Measurements from ENCODE around the gene SKIC3. TPM values are rescaled to one million over a fixed set of nuclear protein-coding genes. Genes with fewer than 3 reads are reported as not detected.

The SKIC3 gene
- total and polyA plus RNA-seq, 4 donors = 13.4 to 53.8 (median 29.0) TPM

DNA sequence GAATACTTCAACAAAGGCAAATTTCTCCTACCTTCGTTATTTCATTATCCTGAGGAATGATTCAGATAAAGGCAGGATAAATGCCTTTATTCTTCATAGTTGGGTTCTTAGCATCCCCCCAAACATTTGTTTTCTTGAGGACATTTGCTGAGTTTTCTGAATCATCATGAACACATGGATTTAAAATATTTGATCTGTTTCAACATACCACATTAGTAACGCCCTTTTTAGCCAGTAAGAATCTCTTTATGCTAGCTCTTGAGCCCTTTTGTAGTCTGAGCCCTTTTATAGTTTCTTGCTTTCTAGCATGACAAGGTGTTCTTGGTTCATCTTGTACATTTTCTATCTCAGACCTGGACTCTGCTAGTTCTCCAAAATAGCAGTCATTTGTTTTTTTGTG lies 27.9 kb downstream of the SKIC3 start:
- no peaks in the 10 kb centered on the region for H3K27me3 ChIP-seq (ENCODE audit: control insufficient read depth in 4 of 4, insufficient read depth in 4 of 4, low read length in 3 of 4)
- no peak overlapping the region for H3K4me3 ChIP-seq (ENCODE audit: low read depth in 1 of 3, low read length in 3 of 3)
- no peaks in the 10 kb centered on the region for H3K4me1 ChIP-seq (ENCODE audit: control insufficient read depth in 4 of 4, insufficient read depth in 4 of 4, low read length in 3 of 4)
- 95% methylated on average over 2 of the region's 2 CpGs for WGBS
- TF ChIP-seq TAF1 (conservative IDR thresholded peaks at IDR 0.05) = no peak
- TF ChIP-seq, protein P1, sequence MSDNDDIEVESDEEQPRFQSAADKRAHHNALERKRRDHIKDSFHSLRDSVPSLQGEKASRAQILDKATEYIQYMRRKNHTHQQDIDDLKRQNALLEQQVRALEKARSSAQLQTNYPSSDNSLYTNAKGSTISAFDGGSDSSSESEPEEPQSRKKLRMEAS (IDR thresholded peaks at IDR 0.05) = no peak
- TF ChIP-seq NR2F2 (IDR thresholded peaks at IDR 0.05) = no peak
- TF ChIP-seq EGR1 (IDR thresholded peaks at IDR 0.05; ENCODE audit: low read depth in 2 of 2) = no peak
- TF ChIP-seq, protein P2, sequence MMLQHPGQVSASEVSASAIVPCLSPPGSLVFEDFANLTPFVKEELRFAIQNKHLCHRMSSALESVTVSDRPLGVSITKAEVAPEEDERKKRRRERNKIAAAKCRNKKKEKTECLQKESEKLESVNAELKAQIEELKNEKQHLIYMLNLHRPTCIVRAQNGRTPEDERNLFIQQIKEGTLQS (IDR thresholded peaks at IDR 0.05) = no peak
- no peak for TF ChIP-seq RAD21 (IDR thresholded peaks at IDR 0.05)
- TF ChIP-seq, protein P3, sequence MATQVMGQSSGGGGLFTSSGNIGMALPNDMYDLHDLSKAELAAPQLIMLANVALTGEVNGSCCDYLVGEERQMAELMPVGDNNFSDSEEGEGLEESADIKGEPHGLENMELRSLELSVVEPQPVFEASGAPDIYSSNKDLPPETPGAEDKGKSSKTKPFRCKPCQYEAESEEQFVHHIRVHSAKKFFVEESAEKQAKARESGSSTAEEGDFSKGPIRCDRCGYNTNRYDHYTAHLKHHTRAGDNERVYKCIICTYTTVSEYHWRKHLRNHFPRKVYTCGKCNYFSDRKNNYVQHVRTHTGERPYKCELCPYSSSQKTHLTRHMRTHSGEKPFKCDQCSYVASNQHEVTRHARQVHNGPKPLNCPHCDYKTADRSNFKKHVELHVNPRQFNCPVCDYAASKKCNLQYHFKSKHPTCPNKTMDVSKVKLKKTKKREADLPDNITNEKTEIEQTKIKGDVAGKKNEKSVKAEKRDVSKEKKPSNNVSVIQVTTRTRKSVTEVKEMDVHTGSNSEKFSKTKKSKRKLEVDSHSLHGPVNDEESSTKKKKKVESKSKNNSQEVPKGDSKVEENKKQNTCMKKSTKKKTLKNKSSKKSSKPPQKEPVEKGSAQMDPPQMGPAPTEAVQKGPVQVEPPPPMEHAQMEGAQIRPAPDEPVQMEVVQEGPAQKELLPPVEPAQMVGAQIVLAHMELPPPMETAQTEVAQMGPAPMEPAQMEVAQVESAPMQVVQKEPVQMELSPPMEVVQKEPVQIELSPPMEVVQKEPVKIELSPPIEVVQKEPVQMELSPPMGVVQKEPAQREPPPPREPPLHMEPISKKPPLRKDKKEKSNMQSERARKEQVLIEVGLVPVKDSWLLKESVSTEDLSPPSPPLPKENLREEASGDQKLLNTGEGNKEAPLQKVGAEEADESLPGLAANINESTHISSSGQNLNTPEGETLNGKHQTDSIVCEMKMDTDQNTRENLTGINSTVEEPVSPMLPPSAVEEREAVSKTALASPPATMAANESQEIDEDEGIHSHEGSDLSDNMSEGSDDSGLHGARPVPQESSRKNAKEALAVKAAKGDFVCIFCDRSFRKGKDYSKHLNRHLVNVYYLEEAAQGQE (IDR thresholded peaks at IDR 0.05) = no peak
- TF ChIP-seq, protein P4, sequence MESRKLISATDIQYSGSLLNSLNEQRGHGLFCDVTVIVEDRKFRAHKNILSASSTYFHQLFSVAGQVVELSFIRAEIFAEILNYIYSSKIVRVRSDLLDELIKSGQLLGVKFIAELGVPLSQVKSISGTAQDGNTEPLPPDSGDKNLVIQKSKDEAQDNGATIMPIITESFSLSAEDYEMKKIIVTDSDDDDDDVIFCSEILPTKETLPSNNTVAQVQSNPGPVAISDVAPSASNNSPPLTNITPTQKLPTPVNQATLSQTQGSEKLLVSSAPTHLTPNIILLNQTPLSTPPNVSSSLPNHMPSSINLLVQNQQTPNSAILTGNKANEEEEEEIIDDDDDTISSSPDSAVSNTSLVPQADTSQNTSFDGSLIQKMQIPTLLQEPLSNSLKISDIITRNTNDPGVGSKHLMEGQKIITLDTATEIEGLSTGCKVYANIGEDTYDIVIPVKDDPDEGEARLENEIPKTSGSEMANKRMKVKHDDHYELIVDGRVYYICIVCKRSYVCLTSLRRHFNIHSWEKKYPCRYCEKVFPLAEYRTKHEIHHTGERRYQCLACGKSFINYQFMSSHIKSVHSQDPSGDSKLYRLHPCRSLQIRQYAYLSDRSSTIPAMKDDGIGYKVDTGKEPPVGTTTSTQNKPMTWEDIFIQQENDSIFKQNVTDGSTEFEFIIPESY (IDR thresholded peaks at IDR 0.05) = no peak
- no peak for TF ChIP-seq HNF4G (IDR thresholded peaks at IDR 0.05)
- TF ChIP-seq FOXA1 (IDR thresholded peaks at IDR 0.05) = no peak
- TF ChIP-seq GABPA (IDR thresholded peaks at IDR 0.05 in 1 of 2, conservative IDR thresholded peaks at IDR 0.05 in 1 of 2) = no peak
- TF ChIP-seq, protein P5, sequence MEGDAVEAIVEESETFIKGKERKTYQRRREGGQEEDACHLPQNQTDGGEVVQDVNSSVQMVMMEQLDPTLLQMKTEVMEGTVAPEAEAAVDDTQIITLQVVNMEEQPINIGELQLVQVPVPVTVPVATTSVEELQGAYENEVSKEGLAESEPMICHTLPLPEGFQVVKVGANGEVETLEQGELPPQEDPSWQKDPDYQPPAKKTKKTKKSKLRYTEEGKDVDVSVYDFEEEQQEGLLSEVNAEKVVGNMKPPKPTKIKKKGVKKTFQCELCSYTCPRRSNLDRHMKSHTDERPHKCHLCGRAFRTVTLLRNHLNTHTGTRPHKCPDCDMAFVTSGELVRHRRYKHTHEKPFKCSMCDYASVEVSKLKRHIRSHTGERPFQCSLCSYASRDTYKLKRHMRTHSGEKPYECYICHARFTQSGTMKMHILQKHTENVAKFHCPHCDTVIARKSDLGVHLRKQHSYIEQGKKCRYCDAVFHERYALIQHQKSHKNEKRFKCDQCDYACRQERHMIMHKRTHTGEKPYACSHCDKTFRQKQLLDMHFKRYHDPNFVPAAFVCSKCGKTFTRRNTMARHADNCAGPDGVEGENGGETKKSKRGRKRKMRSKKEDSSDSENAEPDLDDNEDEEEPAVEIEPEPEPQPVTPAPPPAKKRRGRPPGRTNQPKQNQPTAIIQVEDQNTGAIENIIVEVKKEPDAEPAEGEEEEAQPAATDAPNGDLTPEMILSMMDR (IDR thresholded peaks at IDR 0.05; ENCODE audit: low read depth, low read length, missing input control) = no peak
- TF ChIP-seq RXRA (IDR thresholded peaks at IDR 0.05) = no peak
- TF ChIP-seq SP1 (IDR thresholded peaks at IDR 0.05) = no peak
- no peak for TF ChIP-seq HNF4A (conservative IDR thresholded peaks at IDR 0.05)
- TF ChIP-seq JUND (IDR thresholded peaks at IDR 0.05) = no peak
- peaks cover 7 to 52% (median 38%) of the 10 kb centered on the region in 4 donors for H3K36me3 ChIP-seq (ENCODE audit: control insufficient read depth in 4 of 4, insufficient read depth in 3 of 4, low read depth in 1 of 4, low read length in 3 of 4)
- no peak overlapping the region for H3K9ac ChIP-seq (ENCODE audit: low read depth in 1 of 2, low read length in 2 of 2)
- DNase-seq (ENCODE audit: low spot score) = no peak
- no peaks in the 10 kb centered on the region for H3K9me3 ChIP-seq (ENCODE audit: control insufficient read depth in 4 of 4, low read length in 3 of 4)
- H3K27ac ChIP-seq (ENCODE audit: low read depth in 1 of 2, low read length in 2 of 2) = no peak overlapping the region

DNA sequence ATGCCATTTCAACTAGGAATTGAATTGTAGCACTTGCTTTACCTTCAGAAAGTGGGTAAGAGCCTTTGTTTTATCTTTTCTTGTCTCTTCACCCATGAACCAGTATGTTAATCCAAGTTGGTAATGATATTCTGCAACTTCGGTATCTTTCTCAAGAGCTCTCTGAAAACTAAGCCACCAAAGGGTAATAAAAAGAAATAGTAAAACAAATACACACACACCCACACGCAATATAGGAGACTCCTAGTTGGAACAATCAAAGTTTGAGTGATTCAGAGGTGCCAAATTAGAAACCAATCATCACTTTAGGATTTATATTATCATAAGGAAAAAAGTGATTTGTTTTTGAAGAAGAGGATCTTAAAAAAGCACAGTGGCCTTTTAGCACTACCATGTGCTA lies 30.4 kb downstream of the SKIC3 start:
- Histone ChIP-seq H3K9ac (ENCODE audit: low read depth in 1 of 2, low read length in 2 of 2) (no peak overlapping the region), H3K4me1 (ENCODE audit: control insufficient read depth in 4 of 4, insufficient read depth in 4 of 4, low read length in 3 of 4) (no peaks in the 10 kb centered on the region), H3K27ac (ENCODE audit: low read depth in 1 of 2, low read length in 2 of 2) (no peak overlapping the region), H3K36me3 (ENCODE audit: control insufficient read depth in 4 of 4, insufficient read depth in 3 of 4, low read depth in 1 of 4, low read length in 3 of 4) (peaks cover 7 to 47% (median 37%) of the 10 kb centered on the region in 4 donors), H3K4me3 (ENCODE audit: low read depth in 1 of 3, low read length in 3 of 3) (no peak overlapping the region), H3K9me3 (ENCODE audit: control insufficient read depth in 4 of 4, low read length in 3 of 4) (no peaks in the 10 kb centered on the region), H3K27me3 (ENCODE audit: control insufficient read depth in 4 of 4, insufficient read depth in 4 of 4, low read length in 3 of 4) (no peaks in the 10 kb centered on the region)
- no peak for DNase-seq (ENCODE audit: low spot score)
- 90% methylated on average over 2 of the region's 2 CpGs for WGBS
- TF ChIP-seq TAF1 (conservative IDR thresholded peaks at IDR 0.05) (no peak), YY1 (IDR thresholded peaks at IDR 0.05) (no peak), EGR1 (IDR thresholded peaks at IDR 0.05; ENCODE audit: low read depth in 2 of 2) (no peak), NR2F2 (IDR thresholded peaks at IDR 0.05) (no peak), FOXA2 (IDR thresholded peaks at IDR 0.05) (no peak), FOXA1 (IDR thresholded peaks at IDR 0.05) (no peak), HNF4G (IDR thresholded peaks at IDR 0.05) (no peak), GABPA (IDR thresholded peaks at IDR 0.05 in 1 of 2, conservative IDR thresholded peaks at IDR 0.05 in 1 of 2) (no peak), RXRA (IDR thresholded peaks at IDR 0.05) (no peak)
- TF ChIP-seq, protein P1 (IDR thresholded peaks at IDR 0.05) = no peak
